GM12878 (cell line): Measurements from ENCODE around the gene EPN1. TPM values are rescaled to one million over a fixed set of nuclear protein-coding genes. Genes with fewer than 3 reads are reported as not detected.

ENCODE experiments used
- ATAC-seq: fragments of 200-7000 bp; cut with Tn5 transposase; 3 replicates; pipeline ENCODE4 v1.9.1; 2020; ENCODE audit warnings: mild to moderate bottlenecking, moderate library complexity
- BruUV-seq: library from RNA; stranded (reverse); fragments of 400-500 nt; replicated peaks from 2 replicates; lab custom pipeline; 2021; lab: Mats Ljungman, UMichigan
- CTCF ChIA-PET: fragments of 300-600 bp; sonication (Branson Sonifier 250); formaldehyde crosslinking; extraction: SDS; loops from one replicate; lab custom pipeline; 2021; ENCODE audit warnings: inconsistent platforms; lab: Yijun Ruan, JAX
- POLR2A ChIA-PET: fragments of 350-600 bp; formaldehyde crosslinking; extraction: SDS; loops from one replicate; lab custom pipeline; 2021; ENCODE audit warnings: inconsistent platforms; lab: Charles Lee
- RAD21 ChIA-PET: fragments of 300-600 bp; sonication (Branson Sonifier 250); formaldehyde crosslinking; loops from one replicate; lab custom pipeline; 2023; ENCODE audit warnings: antibody characterized with exemption; ENCODE audit not compliant: unreplicated experiment; lab: Charles Lee
- SMC1A ChIA-PET: fragments of 300-600 bp; sonication (Branson Sonifier 250); formaldehyde crosslinking; loops from one replicate; lab custom pipeline; 2023; ENCODE audit not compliant: unreplicated experiment, uncharacterized antibody; lab: Charles Lee
- DNase-seq: peaks from one replicate; pipeline ENCODE4 v3.0.0-alpha.2; 2011; ENCODE audit warnings: low read depth, low spot score
- FAIRE-seq: peaks from 3 replicates; lab custom pipeline; 2011; peaks lifted over from hg19 to GRCh38; lab: Jason Lieb, UNC
- H2AFZ ChIP-seq: 2 replicates; pipeline ENCODE4 v1.6.0; 2011; ENCODE audit warnings: low read depth, low read length, control low read depth; ENCODE audit not compliant: control insufficient read depth
- H3K27ac ChIP-seq: 2 replicates; pipeline ENCODE4 v1.5.1; 2011; ENCODE audit warnings: control low read depth; ENCODE audit not compliant: control insufficient read depth, insufficient read depth
- H3K27me3 ChIP-seq, 2 experiments: replicated peaks in 1 of 2; 2 replicates each; pipeline versions ENCODE4 v1.6.0 to v1.6.1; 2011; ENCODE audit warnings: low read length in 1 of 2; ENCODE audit not compliant: control insufficient read depth in 2 of 2, insufficient read depth in 2 of 2
- H3K36me3 ChIP-seq, 2 experiments: 2 replicates each; pipeline ENCODE4 v1.5.1; 2011; ENCODE audit warnings: low read length in 1 of 2; ENCODE audit not compliant: control insufficient read depth in 2 of 2, insufficient read depth in 2 of 2
- H3K4me1 ChIP-seq: 2 replicates; pipeline ENCODE4 v1.6.1; 2011; ENCODE audit warnings: mild to moderate bottlenecking, low read length, moderate library complexity, mixed read lengths; ENCODE audit not compliant: control insufficient read depth, insufficient read depth
- H3K4me2 ChIP-seq: 2 replicates; pipeline ENCODE4 v1.6.0; 2011; ENCODE audit warnings: control low read depth; ENCODE audit not compliant: control insufficient read depth, insufficient read depth
- H3K4me3 ChIP-seq: fragments of 200-600 bp; sonication (generic); 2 replicates; pipeline ENCODE4 v1.5.1; 2016
- H3K79me2 ChIP-seq: 2 replicates; pipeline ENCODE4 v1.6.0; 2011; ENCODE audit warnings: low read length; ENCODE audit not compliant: control insufficient read depth, insufficient read depth
- H3K9ac ChIP-seq: 2 replicates; pipeline ENCODE4 v1.8.0; 2011; ENCODE audit warnings: low read length, control low read depth, mixed read lengths; ENCODE audit not compliant: control insufficient read depth, insufficient read depth
- H3K9me3 ChIP-seq: replicated peaks from 3 replicates; pipeline ENCODE4 v1.5.1; 2011; ENCODE audit warnings: mild to moderate bottlenecking, low read length; ENCODE audit not compliant: control insufficient read depth, insufficient read depth
- H4K20me1 ChIP-seq: 2 replicates; pipeline ENCODE4 v1.6.0; 2011; ENCODE audit not compliant: control insufficient read depth, insufficient read depth
- ATF3 ChIP-seq: IDR thresholded peaks from 2 replicates; pipeline ENCODE4 v1.6.1; 2011; ENCODE audit warnings: low read depth, mild to moderate bottlenecking, low read length, moderate library complexity, borderline replicate concordance; ENCODE audit errors: extremely low read depth
- BACH1 ChIP-seq: fragments of 450-650 bp; IDR thresholded peaks from 2 replicates; pipeline ENCODE4 v1.6.1; 2017; ENCODE audit warnings: mild to moderate bottlenecking, borderline replicate concordance
- BCL3 ChIP-seq: IDR thresholded peaks from 2 replicates; pipeline ENCODE4 v1.6.1; 2011; ENCODE audit warnings: borderline replicate concordance, low read depth, mild to moderate bottlenecking, moderate library complexity, low read length; ENCODE audit not compliant: insufficient read depth, poor library complexity, severe bottlenecking
- ETV6 ChIP-seq, 2 experiments: fragments of 450-650 bp in 1 of 2; IDR thresholded peaks in 1 of 2; conservative IDR thresholded peaks in 1 of 2; 2 replicates each; pipeline ENCODE4 v1.6.1; 2014; ENCODE audit warnings: antibody characterized with exemption in 1 of 2, borderline replicate concordance in 1 of 2, low read depth in 1 of 2, mild to moderate bottlenecking in 1 of 2, moderate library complexity in 1 of 2
- MAX ChIP-seq: IDR thresholded peaks from 2 replicates; pipeline ENCODE4 v1.6.1; 2012; ENCODE audit warnings: low read depth, low read length, improper control_type of control experiment
- MTA2 ChIP-seq: fragments of 450-650 bp; IDR thresholded peaks from 2 replicates; pipeline ENCODE4 v1.6.1; 2016; ENCODE audit warnings: low read depth, mild to moderate bottlenecking, moderate library complexity
- MXI1 ChIP-seq: fragments of 150-350 bp; IDR thresholded peaks from 2 replicates; pipeline ENCODE4 v1.6.1; 2011; ENCODE audit warnings: low read depth, mild to moderate bottlenecking, inconsistent platforms, low read length, improper control_type of control experiment
- POU2F2 ChIP-seq: IDR thresholded peaks from 3 replicates; pipeline ENCODE4 v1.6.1; 2011; ENCODE audit warnings: low read depth, mild to moderate bottlenecking, low read length, borderline replicate concordance
- SKIL ChIP-seq: fragments of 450-650 bp; IDR thresholded peaks from 2 replicates; pipeline ENCODE4 v1.6.1; 2017; ENCODE audit warnings: mild to moderate bottlenecking, low read depth, inconsistent platforms; ENCODE audit not compliant: poor library complexity, severe bottlenecking
- SMC3 ChIP-seq: IDR thresholded peaks from 2 replicates; pipeline ENCODE4 v1.6.1; 2011; ENCODE audit warnings: low read length, improper control_type of control experiment, borderline replicate concordance
- SRF ChIP-seq, 2 experiments: IDR thresholded peaks; 2 replicates each; pipeline ENCODE4 v1.6.1; 2011; ENCODE audit warnings: low read depth in 2 of 2, low read length in 2 of 2, mild to moderate bottlenecking in 1 of 2, moderate library complexity in 1 of 2
- STAT3 ChIP-seq: IDR thresholded peaks from 2 replicates; pipeline ENCODE4 v1.6.1; 2011; ENCODE audit warnings: low read depth, low read length, improper control_type of control experiment
- USF1 ChIP-seq: IDR thresholded peaks from 2 replicates; pipeline ENCODE4 v1.6.1; 2011; ENCODE audit warnings: borderline replicate concordance, low read depth, mild to moderate bottlenecking, moderate library complexity, mixed read lengths, low read length; ENCODE audit not compliant: insufficient read depth; ENCODE audit errors: extremely low read length
- ZNF384 ChIP-seq: IDR thresholded peaks from 2 replicates; pipeline ENCODE4 v1.6.1; 2012; ENCODE audit warnings: low read depth, mild to moderate bottlenecking, low read length, improper control_type of control experiment, borderline replicate concordance
- WGBS: methylation state at CpG from one replicate; pipeline ENCODE4 v1.1.6; 2016; ENCODE audit warnings: low lambda C conversion rate; ENCODE audit not compliant: insufficient replicate concordance, insufficient coverage; ENCODE audit errors: missing lambda C conversion rate; 5-methylcytosine and 5-hydroxymethylcytosine counted together
- in situ Hi-C: fragments of 300-500 bp; cut with MboI; formaldehyde crosslinking; loops from 9 replicates; pipeline ENCODE4 v1.14.3; 2018; ENCODE audit warnings: mixed read lengths
- intact Hi-C: fragments of 100-400 bp; cut with micrococcal nuclease; formaldehyde crosslinking; loops from one replicate; pipeline ENCODE4 v1.14.2; 2022; ENCODE audit not compliant: unreplicated experiment
- polyA plus RNA-seq, 11 experiments: library from polyadenylated mRNA; depleted of rRNA in 4 of 11; unstranded in 6 of 11; stranded (reverse) in 5 of 11; fragments of >200 nt; fragmentation: Nextera tagmentation in 4 of 11; fragmentation: Illumina TruSeq in 1 of 11; extraction: Ambion mirVana in 4 of 11; extraction: Trizol in 1 of 11; gene quantifications; 1 replicate in 1 of 11; 2 replicates in 10 of 11; pipeline versions ENCODE4 v1.2.1 to v1.2.3, GENCODE V29; 2011 to 2016; ENCODE audit warnings: inconsistent platforms in 2 of 11, missing spikeins in 2 of 11, low read depth in 1 of 11
- total RNA-seq, 4 experiments: library from RNA; depleted of rRNA in 3 of 4; stranded (reverse); fragments of >200 nt in 3 of 4; fragmentation: Illumina TruSeq in 1 of 4; extraction: Trizol in 1 of 4; gene quantifications; 2 replicates each; pipeline versions ENCODE4 v1.2.1 to v1.2.3, GENCODE V29; 2013 to 2021

EPN1 gene
- total and polyA plus RNA-seq, 10 of the 15 experiments (the other 5 are each of a cell fraction or from before 2014, with no cell fraction given), result 0.11 to 88.5 (median 10.6) TPM

- TF ChIP-seq BACH1 (0 out of 2 replicates have a peak, but pooled peaks have one; percentile 26), SMC3 (no peak), BCL3 (no peak)
Measured at GRCh38 chr19:55638864-55639359, 36.1 kb upstream of the EPN1 start (continued).

GRCh38 chr19:55640043-55640576 is 34.9 kb upstream of the EPN1 start:
- WGBS, result 42% methylated on average over 31 of the region's 38 CpGs
- SMC1A ChIA-PET, result no interaction called here
- no TSS peak for BruUV-seq
- TF ChIP-seq SKIL (no peak), SRF (IDR thresholded peaks at IDR 0.05; ENCODE audit: low read depth in 2 of 2, low read length in 2 of 2) (no peak), ATF3 (0 out of 2 replicates have a peak, but pooled peaks have one; percentile 1), MXI1 (no peak), STAT3 (no peak), MAX (peak; percentile 68; the same call in 1 of the 2 replicates), MTA2 (no peak), ETV6 (conservative IDR thresholded peaks at IDR 0.05 in 1 of 2, IDR thresholded peaks at IDR 0.05 in 1 of 2; ENCODE audit: borderline replicate concordance in 1 of 2, low read depth in 1 of 2) (no peak), ZNF384 (no peak), POU2F2 (no peak), USF1 (peak; percentile 78)

More at GRCh38 chr19:55640043-55640576, 34.9 kb upstream of the EPN1 start:
- Histone ChIP-seq H3K27ac (peak overlapping the region; percentile 64), H3K9ac (peak overlapping the region; percentile 86), H2AFZ (peak overlapping the region; percentile 37; the same call in 1 of the 2 replicates), H3K36me3 (no peaks in the 10 kb centered on the region), H3K9me3 (no peaks in the 10 kb centered on the region), H3K4me2 (peak overlapping the region; percentile 83), H3K79me2 (peaks cover 71% of the 10 kb centered on the region), H4K20me1 (no peaks in the 10 kb centered on the region), H3K4me3 (peak overlapping the region; percentile 95), H3K4me1 (peaks cover 41% of the 10 kb centered on the region), H3K27me3 (no peaks in the 10 kb centered on the region)
- FAIRE-seq (no peak), ATAC-seq (no peak), DNase-seq (no peak)
- POLR2A ChIA-PET, result interaction anchor here (1.5 to 2.1 kb wide), 2 partner anchors 10 to 34 kb away, joined by 3 to 5 read pairs; no protein-coding TSS in a partner anchor
- RAD21 ChIA-PET, result no interaction called here
- intact Hi-C loops (loop anchor here (5.0 kb wide), 2 partner anchors 37 to 38 kb away; partner anchors contain the start of genes EPN1 and ZNF524), in situ Hi-C loops (no loop called here)
- CTCF ChIA-PET, result interaction anchor here (0.7 to 1.9 kb wide), 3 partner anchors 14 to 172 kb away, joined by 3 to 8 read pairs (median 6); partner anchors contain the start of gene U2AF2
